ENCODE measurements around the gene MEGF8.

The MEGF8 gene

GRCh38 chr19:42325308-42325895 is at the start of gene MEGF8:
Gene MEGF8 (plus strand): TSS chr19:42325635. CDS start chr19:42326244, 609 bp downstream.
- DNase-seq = peak; percentile 94

GRCh38 chr19:42276284-42276683 is 49.2 kb upstream of the MEGF8 start:
- no peak for DNase-seq

- no peak for DNase-seq
These were observed 48.6 kb upstream of the MEGF8 start for GRCh38 chr19:42276821-42277220.

GRCh38 chr19:42277821-42278451 is 47.5 kb upstream of the MEGF8 start:
- no peak for DNase-seq

- DNase-seq = no peak
These were observed 46.8 kb upstream of the MEGF8 start for GRCh38 chr19:42278452-42279154.

GRCh38 chr19:42279155-42279901 is 46.1 kb upstream of the MEGF8 start:
- DNase-seq = no peak

- DNase-seq = peak; percentile 69
These were observed 45.3 kb upstream of the MEGF8 start for GRCh38 chr19:42279902-42280814.

- no peak for DNase-seq
These were observed 44.7 kb upstream of the MEGF8 start for GRCh38 chr19:42280815-42281145.

GRCh38 chr19:42281146-42281826 is 44.1 kb upstream of the MEGF8 start:
- DNase-seq = no peak

- no peak for DNase-seq
These were observed 43.3 kb upstream of the MEGF8 start for GRCh38 chr19:42281827-42282762.

- DNase-seq = no peak
These were observed 42.6 kb upstream of the MEGF8 start for GRCh38 chr19:42282819-42283187.

GRCh38 chr19:42283188-42284065 is 42.0 kb upstream of the MEGF8 start:
- peak; percentile 47 for DNase-seq

GRCh38 chr19:42284066-42284501 is 41.4 kb upstream of the MEGF8 start:
- no peak for DNase-seq

GRCh38 chr19:42284591-42285341 is 40.7 kb upstream of the MEGF8 start:
- no peak for DNase-seq

- DNase-seq = no peak
These were observed 39.9 kb upstream of the MEGF8 start for GRCh38 chr19:42285541-42285941.

- no peak for DNase-seq
These were observed 39.5 kb upstream of the MEGF8 start for GRCh38 chr19:42285988-42286348.

- no peak for DNase-seq
These were observed 39.0 kb upstream of the MEGF8 start for GRCh38 chr19:42286349-42287016.

GRCh38 chr19:42287017-42287826 is 38.2 kb upstream of the MEGF8 start:
- no peak for DNase-seq
